Measurements from ENCODE around the gene NUMA1. TPM values are rescaled to one million over a fixed set of nuclear protein-coding genes. Genes with fewer than 3 reads are reported as not detected.

NUMA1 gene
- total RNA-seq, 2 donors from 2014 or later: 102 to 130 TPM

GRCh38 chr11:72007587-72007986 is 72.8 kb downstream of the NUMA1 start:
- Histone ChIP-seq H3K27me3 (no peaks in the 10 kb centered on the region), H3K9me3 (no peaks in the 10 kb centered on the region), H3K36me3 (peaks cover 100% of the 10 kb centered on the region), H3K4me1 (peaks cover 0 to 24% of the 10 kb centered on the region in 2 donors), H3K27ac (no peak overlapping the region), H3K4me3 (no peak overlapping the region)
- TF ChIP-seq, protein P1, sequence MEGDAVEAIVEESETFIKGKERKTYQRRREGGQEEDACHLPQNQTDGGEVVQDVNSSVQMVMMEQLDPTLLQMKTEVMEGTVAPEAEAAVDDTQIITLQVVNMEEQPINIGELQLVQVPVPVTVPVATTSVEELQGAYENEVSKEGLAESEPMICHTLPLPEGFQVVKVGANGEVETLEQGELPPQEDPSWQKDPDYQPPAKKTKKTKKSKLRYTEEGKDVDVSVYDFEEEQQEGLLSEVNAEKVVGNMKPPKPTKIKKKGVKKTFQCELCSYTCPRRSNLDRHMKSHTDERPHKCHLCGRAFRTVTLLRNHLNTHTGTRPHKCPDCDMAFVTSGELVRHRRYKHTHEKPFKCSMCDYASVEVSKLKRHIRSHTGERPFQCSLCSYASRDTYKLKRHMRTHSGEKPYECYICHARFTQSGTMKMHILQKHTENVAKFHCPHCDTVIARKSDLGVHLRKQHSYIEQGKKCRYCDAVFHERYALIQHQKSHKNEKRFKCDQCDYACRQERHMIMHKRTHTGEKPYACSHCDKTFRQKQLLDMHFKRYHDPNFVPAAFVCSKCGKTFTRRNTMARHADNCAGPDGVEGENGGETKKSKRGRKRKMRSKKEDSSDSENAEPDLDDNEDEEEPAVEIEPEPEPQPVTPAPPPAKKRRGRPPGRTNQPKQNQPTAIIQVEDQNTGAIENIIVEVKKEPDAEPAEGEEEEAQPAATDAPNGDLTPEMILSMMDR (IDR thresholded peaks at IDR 0.05): no peak
- DNase-seq (ENCODE audit: low spot score): no peak

- H3K27ac ChIP-seq: no peak overlapping the region
- H3K4me1 ChIP-seq: peaks cover 0 to 19% of the 10 kb centered on the region in 2 donors
- no peaks in the 10 kb centered on the region for H3K27me3 ChIP-seq
- no peaks in the 10 kb centered on the region for H3K9me3 ChIP-seq
- DNase-seq (ENCODE audit: low spot score): no peak
- TF ChIP-seq, protein P1 (IDR thresholded peaks at IDR 0.05): no peak
- peaks cover 100% of the 10 kb centered on the region for H3K36me3 ChIP-seq
- H3K4me3 ChIP-seq: no peak overlapping the region
Observed at GRCh38 chr11:72007089-72007476, 73.3 kb downstream of the NUMA1 start.

- TF ChIP-seq, protein P1 (IDR thresholded peaks at IDR 0.05): no peak
- H3K4me3 ChIP-seq: no peak overlapping the region
- H3K36me3 ChIP-seq: peaks cover 96% of the 10 kb centered on the region
- H3K9me3 ChIP-seq: no peaks in the 10 kb centered on the region
- peaks cover 0 to 13% of the 10 kb centered on the region in 2 donors for H3K4me1 ChIP-seq
- H3K27me3 ChIP-seq: no peaks in the 10 kb centered on the region
- no peak overlapping the region for H3K27ac ChIP-seq
- DNase-seq (ENCODE audit: low spot score): no peak
Observed at GRCh38 chr11:72006309-72007088, 73.8 kb downstream of the NUMA1 start.

GRCh38 chr11:72005347-72006260 is 74.7 kb downstream of the NUMA1 start:
- Histone ChIP-seq H3K36me3 (peaks cover 88% of the 10 kb centered on the region), H3K27ac (no peak overlapping the region), H3K4me3 (no peak overlapping the region), H3K4me1 (peaks cover 0 to 6% of the 10 kb centered on the region in 2 donors), H3K9me3 (no peaks in the 10 kb centered on the region), H3K27me3 (no peaks in the 10 kb centered on the region)
- no peak for DNase-seq (ENCODE audit: low spot score)
- TF ChIP-seq, protein P1 (IDR thresholded peaks at IDR 0.05): no peak

DNA sequence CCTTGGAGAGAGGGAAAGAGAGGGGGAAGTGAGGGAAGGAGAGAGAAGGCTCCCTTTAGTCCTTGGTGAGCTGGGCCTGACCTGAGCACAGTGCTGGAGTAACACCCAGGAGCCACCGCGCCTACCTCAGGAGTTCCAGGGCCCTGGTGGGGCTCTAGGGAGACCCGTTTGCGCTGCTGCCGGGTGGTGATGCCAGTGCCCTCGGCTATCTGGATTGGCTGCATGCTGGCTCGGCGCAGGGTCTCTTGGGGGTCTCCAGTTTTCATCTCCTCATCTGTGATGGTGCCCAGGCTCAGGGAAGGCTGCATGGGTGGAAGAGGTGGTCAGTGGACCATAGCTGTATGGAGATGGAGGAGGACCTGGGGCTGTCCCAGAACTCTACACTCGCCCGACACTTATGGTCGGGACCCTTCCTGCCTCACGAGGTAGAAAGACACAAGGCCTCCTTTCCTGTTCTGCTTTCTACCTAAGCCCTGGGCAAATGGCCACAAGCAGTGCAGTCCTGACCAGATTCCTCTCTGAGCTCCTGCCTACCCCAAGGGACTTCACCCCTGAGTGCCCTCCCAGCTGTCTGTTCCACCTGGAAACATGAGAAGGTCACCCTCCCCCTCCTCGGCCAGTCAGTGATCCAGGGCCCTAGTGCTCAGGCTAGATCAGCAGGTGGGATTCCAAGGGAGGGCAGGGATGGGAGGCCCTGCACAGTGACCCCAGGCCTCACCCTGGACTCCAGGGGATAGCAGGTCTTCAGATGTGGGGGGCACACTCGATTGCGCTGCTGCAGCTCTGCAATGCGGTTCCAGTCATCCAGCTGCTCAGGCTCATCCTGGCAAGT is 75.6 kb downstream of the NUMA1 start:
- Histone ChIP-seq H3K27ac (no peak overlapping the region), H3K9me3 (no peaks in the 10 kb centered on the region), H3K4me1 (peaks cover 0 to 10% of the 10 kb centered on the region in 2 donors), H3K4me3 (no peak overlapping the region), H3K36me3 (peaks cover 79% of the 10 kb centered on the region), H3K27me3 (no peaks in the 10 kb centered on the region)
- no peak for DNase-seq (ENCODE audit: low spot score)
- TF ChIP-seq, protein P1 (IDR thresholded peaks at IDR 0.05): no peak

Data from right atrium auricular region (tissue), 2 donors.